ENCODE data around the gene YTHDF1.

DNA sequence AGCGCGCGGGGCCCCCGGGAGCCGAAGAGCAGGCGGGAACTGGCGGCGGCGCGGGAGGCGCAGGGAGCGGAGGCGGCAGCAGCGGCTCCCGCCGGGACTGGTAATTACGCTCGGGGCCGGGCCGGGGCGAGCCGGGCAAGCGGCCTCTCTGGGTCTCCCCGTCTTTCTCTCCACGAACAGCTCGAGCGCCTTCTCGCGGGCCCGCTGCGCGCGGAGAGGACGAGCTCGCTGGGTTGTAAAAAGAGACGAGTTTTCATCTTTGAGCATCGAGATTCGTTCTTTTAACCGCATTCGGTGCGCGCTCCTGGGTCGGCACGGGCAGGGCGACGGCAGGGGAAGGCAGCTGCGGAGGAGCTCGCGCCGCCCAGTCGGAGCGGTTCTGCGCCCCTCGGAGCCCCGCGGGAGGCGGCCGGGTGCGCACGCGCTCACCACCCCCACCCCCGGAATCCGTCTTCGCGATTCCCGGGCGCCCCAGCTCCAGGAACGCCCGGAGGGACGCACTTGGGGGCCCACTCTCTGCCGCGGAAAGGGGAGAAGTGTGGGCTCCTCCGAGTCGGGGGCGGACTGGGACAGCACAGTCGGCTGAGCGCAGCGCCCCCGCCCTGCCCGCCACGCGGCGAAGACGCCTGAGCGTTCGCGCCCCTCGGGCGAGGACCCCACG, 38.0 kb downstream of the YTHDF1 start:
- TF ChIP-seq ESRRA (IDR thresholded peaks at IDR 0.05; ENCODE audit: borderline replicate concordance, low read length) (no peak), RCOR1 (IDR thresholded peaks at IDR 0.05; ENCODE audit: low read depth, low read length) (no peak), POLR2A (IDR thresholded peaks at IDR 0.05; ENCODE audit: low read length) (no peak), EHMT2 (IDR thresholded peaks at IDR 0.05; ENCODE audit: low read depth) (no peak), EP300 (IDR thresholded peaks at IDR 0.05) (no peak), ZSCAN20 (CRISPR knock-in tag; IDR thresholded peaks at IDR 0.05) (no peak)
